HUES48 (cell line): Measurements from ENCODE around the gene GPR132.

ENCODE experiments used
- H3K27ac ChIP-seq: one replicate; pipeline ENCODE4 v1.7.0; 2013; ENCODE audit warnings: low read depth, low read length, inconsistent platforms
- H3K27me3 ChIP-seq: 2 replicates; pipeline ENCODE4 v1.6.1; 2013; ENCODE audit warnings: mild to moderate bottlenecking, low read length; ENCODE audit not compliant: control insufficient read depth, insufficient read depth
- H3K36me3 ChIP-seq: 2 replicates; pipeline ENCODE4 v1.6.1; 2013; ENCODE audit warnings: low read length; ENCODE audit not compliant: control insufficient read depth, insufficient read depth
- H3K4me1 ChIP-seq: 2 replicates; pipeline ENCODE4 v1.6.1; 2013; ENCODE audit warnings: mild to moderate bottlenecking, low read length; ENCODE audit not compliant: control insufficient read depth, insufficient read depth
- H3K4me3 ChIP-seq: 2 replicates; pipeline ENCODE4 v1.5.1; 2013; ENCODE audit warnings: mild to moderate bottlenecking, low read depth, low read length
- H3K9ac ChIP-seq: 2 replicates; pipeline ENCODE4 v1.6.1; 2013; ENCODE audit warnings: mild to moderate bottlenecking, low read depth, low read length, moderate library complexity
- H3K9me3 ChIP-seq: 2 replicates; pipeline ENCODE4 v1.6.1; 2013; ENCODE audit warnings: low read length; ENCODE audit not compliant: control insufficient read depth, insufficient read depth

The GPR132 gene

GRCh38 chr14:105059035-105059924, 6.0 kb downstream of the GPR132 start:
- no peak overlapping the region for H3K27ac ChIP-seq
- peaks cover 11% of the 10 kb centered on the region; the same call in 1 of the 2 replicates for H3K4me1 ChIP-seq

GRCh38 chr14:105058521-105059034, 6.7 kb downstream of the GPR132 start:
- Histone ChIP-seq H3K36me3 (no peaks in the 10 kb centered on the region), H3K4me3 (no peak overlapping the region), H3K9me3 (no peaks in the 10 kb centered on the region), H3K27ac (no peak overlapping the region), H3K27me3 (peaks cover 21% of the 10 kb centered on the region), H3K4me1 (peaks cover 11% of the 10 kb centered on the region; the same call in 1 of the 2 replicates), H3K9ac (no peak overlapping the region)

More at GRCh38 chr14:105059035-105059924, 6.0 kb downstream of the GPR132 start:
- no peaks in the 10 kb centered on the region for H3K36me3 ChIP-seq
- no peak overlapping the region for H3K9ac ChIP-seq
- peaks cover 21% of the 10 kb centered on the region for H3K27me3 ChIP-seq
- no peaks in the 10 kb centered on the region for H3K9me3 ChIP-seq
- no peak overlapping the region for H3K4me3 ChIP-seq

GRCh38 chr14:105056303-105056831, 8.9 kb downstream of the GPR132 start:
- H3K9me3 ChIP-seq = no peaks in the 10 kb centered on the region
- H3K27me3 ChIP-seq = peaks cover 21% of the 10 kb centered on the region
- no peak overlapping the region for H3K27ac ChIP-seq
- peaks cover 11% of the 10 kb centered on the region; the same call in 1 of the 2 replicates for H3K4me1 ChIP-seq
- H3K4me3 ChIP-seq = no peak overlapping the region
- H3K9ac ChIP-seq = no peak overlapping the region
- no peaks in the 10 kb centered on the region for H3K36me3 ChIP-seq

GRCh38 chr14:105055736-105056302, 9.4 kb downstream of the GPR132 start:
- H3K9ac ChIP-seq = no peak overlapping the region

GRCh38 chr14:105055334-105055733, 9.9 kb downstream of the GPR132 start:
- H3K36me3 ChIP-seq = no peaks in the 10 kb centered on the region
- no peaks in the 10 kb centered on the region for H3K9me3 ChIP-seq
- H3K27me3 ChIP-seq = peaks cover 21% of the 10 kb centered on the region
- no peak overlapping the region for H3K27ac ChIP-seq
- no peak overlapping the region for H3K9ac ChIP-seq
- peaks cover 11% of the 10 kb centered on the region; the same call in 1 of the 2 replicates for H3K4me1 ChIP-seq
- no peak overlapping the region for H3K4me3 ChIP-seq

More at GRCh38 chr14:105055736-105056302, 9.4 kb downstream of the GPR132 start:
- Histone ChIP-seq H3K27me3 (peaks cover 21% of the 10 kb centered on the region), H3K27ac (no peak overlapping the region), H3K4me1 (peaks cover 11% of the 10 kb centered on the region; the same call in 1 of the 2 replicates), H3K36me3 (no peaks in the 10 kb centered on the region), H3K9me3 (no peaks in the 10 kb centered on the region), H3K4me3 (no peak overlapping the region)

- Histone ChIP-seq H3K4me3 (no peak overlapping the region), H3K4me1 (peaks cover 11% of the 10 kb centered on the region; the same call in 1 of the 2 replicates), H3K27ac (no peak overlapping the region), H3K36me3 (no peaks in the 10 kb centered on the region), H3K9me3 (no peaks in the 10 kb centered on the region), H3K27me3 (peaks cover 21% of the 10 kb centered on the region), H3K9ac (no peak overlapping the region)
Observed at GRCh38 chr14:105053996-105054395, 11.2 kb downstream of the GPR132 start.

GRCh38 chr14:105053421-105053820, 11.8 kb downstream of the GPR132 start:
- H3K4me1 ChIP-seq = peaks cover 6% of the 10 kb centered on the region; the same call in 1 of the 2 replicates
- no peaks in the 10 kb centered on the region for H3K36me3 ChIP-seq

GRCh38 chr14:105052110-105052458, 13.1 kb downstream of the GPR132 start:
- no peaks in the 10 kb centered on the region for H3K36me3 ChIP-seq
- no peak overlapping the region for H3K9ac ChIP-seq
- no peaks in the 10 kb centered on the region for H3K9me3 ChIP-seq
- no peak overlapping the region for H3K4me3 ChIP-seq
- peaks cover 21% of the 10 kb centered on the region for H3K27me3 ChIP-seq
- no peak overlapping the region for H3K27ac ChIP-seq
- H3K4me1 ChIP-seq = peaks cover 6% of the 10 kb centered on the region; the same call in 1 of the 2 replicates

More at GRCh38 chr14:105053421-105053820, 11.8 kb downstream of the GPR132 start:
- H3K4me3 ChIP-seq = no peak overlapping the region
- no peak overlapping the region for H3K9ac ChIP-seq
- no peaks in the 10 kb centered on the region for H3K9me3 ChIP-seq
- no peak overlapping the region for H3K27ac ChIP-seq
- peaks cover 21% of the 10 kb centered on the region for H3K27me3 ChIP-seq

- H3K9me3 ChIP-seq = no peaks in the 10 kb centered on the region
- no peak overlapping the region for H3K4me3 ChIP-seq
- H3K36me3 ChIP-seq = no peaks in the 10 kb centered on the region
- peaks cover 15% of the 10 kb centered on the region for H3K27me3 ChIP-seq
- no peak overlapping the region for H3K9ac ChIP-seq
- no peak overlapping the region for H3K27ac ChIP-seq
- peaks cover under 1% of the 10 kb centered on the region; the same call in 1 of the 2 replicates for H3K4me1 ChIP-seq
Observed at GRCh38 chr14:105051182-105052109, 13.8 kb downstream of the GPR132 start.

GRCh38 chr14:105050551-105050897, 14.7 kb downstream of the GPR132 start:
- Histone ChIP-seq H3K36me3 (no peaks in the 10 kb centered on the region), H3K4me1 (no peaks in the 10 kb centered on the region; the same call in 1 of the 2 replicates)

More at GRCh38 chr14:105050551-105050897, 14.7 kb downstream of the GPR132 start:
- H3K9me3 ChIP-seq = no peaks in the 10 kb centered on the region
- no peak overlapping the region for H3K4me3 ChIP-seq
- peaks cover 5% of the 10 kb centered on the region for H3K27me3 ChIP-seq
- H3K9ac ChIP-seq = no peak overlapping the region
- H3K27ac ChIP-seq = no peak overlapping the region
